GM21423 (cell line): ENCODE results near the gene IRS1.

Experiments
- ATAC-seq: cut with Tn5 transposase; IDR thresholded peaks from one replicate; pipeline ENCODE4 v1.9.1; 2021; ENCODE audit warnings: mild to moderate bottlenecking, moderate library complexity; ENCODE audit not compliant: unreplicated experiment

Gene IRS1

DNA sequence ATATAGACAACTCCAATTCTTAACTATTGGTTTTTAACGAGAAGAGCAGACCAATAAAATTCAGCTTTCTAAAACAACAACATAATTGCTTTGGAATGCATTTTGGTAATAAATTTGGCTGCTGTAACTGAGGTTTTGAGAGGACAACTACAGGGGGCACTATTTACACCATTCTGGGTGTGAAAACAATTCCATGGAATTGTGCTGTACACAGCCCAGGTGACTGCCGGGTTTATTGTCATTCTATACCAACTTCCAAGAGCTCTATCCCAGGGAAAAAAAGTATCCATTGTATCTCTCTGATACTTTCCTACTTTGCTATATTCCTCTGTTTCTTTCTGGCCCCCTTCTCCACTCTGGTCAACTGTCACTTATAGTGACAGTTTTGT, 38.4 kb downstream of the IRS1 start:
- ATAC-seq = no peak

DNA sequence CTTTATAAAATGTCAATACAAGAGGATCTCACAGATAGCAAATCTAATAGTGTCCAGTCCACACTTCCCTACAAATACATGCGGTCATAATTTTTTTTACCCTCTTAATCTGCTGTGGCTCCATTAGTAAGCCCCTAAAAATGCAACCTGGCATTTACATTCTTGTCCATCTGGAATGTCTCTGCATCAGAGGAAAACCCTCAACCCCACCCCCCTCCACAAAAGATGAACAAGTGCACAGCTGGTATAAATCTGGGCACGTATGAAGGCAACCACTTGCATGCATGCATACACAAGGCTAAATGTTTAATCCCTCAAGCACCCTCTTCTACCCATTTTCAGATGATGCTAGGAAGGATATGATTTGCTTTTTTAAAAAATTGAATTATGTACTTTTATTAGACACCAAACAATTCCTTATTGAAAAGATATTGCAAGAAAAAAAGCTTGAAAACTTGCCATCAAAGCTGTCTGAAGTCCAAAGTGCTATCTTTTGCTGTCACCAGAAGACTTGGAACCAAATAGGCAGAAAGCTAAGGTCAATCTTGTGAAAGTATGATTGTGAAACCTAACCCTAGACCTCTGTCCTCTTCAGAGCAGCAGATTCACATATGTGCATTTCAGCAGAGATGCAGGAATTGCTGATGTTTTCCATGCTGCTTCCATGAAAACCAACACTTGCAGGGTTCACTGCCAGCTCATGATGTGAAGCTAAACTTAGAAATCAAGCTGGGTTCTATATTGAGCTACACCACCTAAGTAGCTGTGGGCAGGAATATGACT, 39.0 kb downstream of the IRS1 start:
- no peak for ATAC-seq

DNA sequence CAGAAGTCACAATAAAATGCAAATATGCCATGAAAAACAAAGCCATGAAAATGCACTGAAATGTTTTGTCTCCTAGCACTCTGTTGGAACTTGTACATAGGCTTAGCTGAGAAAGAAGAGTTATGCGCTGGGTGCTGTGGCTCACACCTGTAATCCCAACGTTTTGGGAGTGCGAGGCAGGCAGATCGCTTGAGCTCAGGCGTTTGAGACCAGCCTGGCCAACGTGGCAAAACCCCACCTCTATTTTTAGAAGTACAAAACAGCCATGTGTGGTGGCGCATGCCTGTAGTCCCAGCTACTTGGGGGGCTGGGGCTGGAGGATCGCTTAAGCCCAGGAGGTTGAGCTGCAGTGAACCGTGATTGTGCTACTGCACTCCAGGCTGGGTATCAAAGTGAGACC, 39.9 kb downstream of the IRS1 start:
- no peak for ATAC-seq

DNA sequence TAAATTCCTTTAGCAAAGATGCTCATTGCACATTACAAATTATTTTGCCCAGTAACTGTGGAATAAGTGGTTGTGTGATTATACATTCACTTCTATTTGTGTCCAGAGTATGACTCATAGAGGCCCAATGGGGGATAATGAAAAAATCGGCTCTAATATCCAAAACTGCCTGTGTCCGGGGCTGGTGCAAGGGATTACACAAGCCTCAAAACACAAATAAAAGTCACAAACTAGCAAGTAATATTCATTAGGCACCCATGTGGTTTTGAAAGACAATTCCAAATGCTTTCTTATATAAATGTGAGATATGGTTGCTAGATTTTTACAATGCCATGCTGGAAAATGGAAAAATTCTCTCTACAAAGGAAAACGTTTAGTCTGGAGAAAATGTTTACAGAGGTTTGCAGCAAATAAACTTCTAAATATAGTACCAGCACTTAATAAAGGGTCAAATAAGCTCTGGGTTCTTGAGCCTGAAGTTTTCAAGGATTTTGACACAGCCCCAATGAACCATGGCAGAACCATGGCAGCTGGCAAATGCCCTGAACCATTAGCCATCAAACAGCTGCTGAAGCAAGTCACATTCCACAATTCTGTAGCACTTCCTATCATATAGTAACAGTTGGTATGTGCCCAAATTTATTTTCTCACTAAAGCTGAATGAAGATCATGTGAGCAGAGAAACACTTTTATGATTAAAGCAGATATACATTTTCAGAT, 40.5 kb downstream of the IRS1 start:
- ATAC-seq = no peak

DNA sequence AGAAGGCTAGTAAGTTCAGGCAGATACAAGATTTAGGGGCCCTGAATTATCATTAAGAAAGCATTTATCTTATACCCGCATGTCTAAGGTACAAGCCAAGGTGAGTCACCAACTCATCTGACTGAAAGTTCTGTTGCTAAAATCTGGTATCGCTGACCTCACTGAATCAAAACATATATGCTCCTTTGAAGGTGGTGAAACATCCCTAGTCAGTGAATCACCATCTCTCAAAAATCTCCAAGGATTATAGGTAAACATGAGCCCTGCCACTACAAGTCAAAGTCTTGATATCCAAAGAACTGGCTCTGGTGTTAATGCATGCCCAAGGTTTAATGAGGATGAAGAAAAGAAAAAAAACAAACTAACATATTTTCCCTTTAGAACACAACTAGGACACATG, 43.5 kb downstream of the IRS1 start:
- ATAC-seq = no peak

DNA sequence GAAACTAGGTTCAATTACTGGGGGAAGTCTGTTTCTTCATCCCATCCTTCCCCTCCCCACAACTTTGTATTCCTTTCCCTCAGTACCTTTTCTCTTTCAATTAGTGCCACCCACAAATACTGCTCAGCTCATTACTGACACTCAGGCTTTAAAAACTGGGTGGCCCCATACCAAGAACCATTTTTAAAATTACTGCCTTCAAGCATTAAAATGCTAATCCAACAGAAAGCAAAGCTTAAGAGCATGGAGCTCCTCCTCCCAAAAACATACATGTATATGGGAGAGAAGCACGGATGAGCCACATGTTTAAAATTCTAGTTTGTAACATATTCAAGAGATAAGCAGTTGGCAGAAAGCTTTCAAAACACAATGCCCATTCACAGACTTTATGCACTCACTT, 44.0 kb downstream of the IRS1 start:
- no peak for ATAC-seq

DNA sequence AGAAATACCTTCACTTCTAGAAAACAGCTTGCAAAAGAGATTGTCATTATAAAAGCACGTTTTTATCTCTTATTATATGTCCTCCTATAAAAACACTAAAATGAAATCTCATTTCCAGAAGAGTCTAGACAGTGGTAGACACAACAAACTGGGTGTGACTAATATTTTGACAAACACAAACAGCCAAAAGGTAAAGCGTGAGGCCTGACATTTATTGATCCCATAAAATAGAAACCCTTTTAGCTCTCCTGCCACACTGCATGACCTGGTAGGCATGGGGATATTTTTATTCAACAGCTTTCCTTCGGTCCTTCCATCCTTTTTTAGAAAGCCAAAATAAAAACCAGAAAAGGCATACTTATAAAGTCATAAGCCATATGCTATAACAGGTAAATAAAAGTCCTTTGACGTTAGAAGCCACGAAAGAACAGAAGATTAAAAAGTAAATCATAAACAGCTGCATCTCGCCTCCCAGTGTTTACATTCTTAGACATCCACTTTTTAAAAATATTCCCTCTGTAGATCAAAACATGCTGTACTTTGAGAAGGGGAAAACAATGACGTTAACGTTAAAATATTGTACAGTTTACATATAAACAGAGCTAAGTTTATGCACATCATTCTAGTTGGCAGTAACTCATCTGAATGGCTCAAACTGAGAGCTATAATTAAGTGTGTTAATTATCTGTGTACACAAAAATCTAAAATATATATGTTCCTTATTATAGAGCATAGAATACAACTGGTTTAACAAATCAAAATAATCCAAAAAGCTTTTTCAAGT, 44.6 kb downstream of the IRS1 start:
- ATAC-seq = no peak

DNA sequence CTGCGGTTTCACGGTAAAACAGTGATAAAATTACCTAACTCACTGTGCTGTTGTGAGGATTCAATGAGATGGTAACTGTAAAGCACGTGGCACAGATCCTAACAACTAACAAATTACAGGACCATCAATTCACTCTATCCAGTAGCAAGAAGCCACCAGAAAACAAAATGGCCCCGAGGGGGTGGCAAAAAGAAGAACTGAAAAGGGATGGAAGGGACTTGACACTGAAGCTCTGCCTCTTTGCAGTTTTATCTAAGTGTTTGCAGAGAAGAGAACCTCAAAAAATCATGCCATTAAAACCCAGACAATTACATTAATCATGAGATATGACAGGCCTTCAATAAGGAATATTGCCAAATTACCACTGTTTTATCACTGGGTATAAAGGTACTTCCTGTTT, 46.7 kb downstream of the IRS1 start:
- ATAC-seq = no peak

DNA sequence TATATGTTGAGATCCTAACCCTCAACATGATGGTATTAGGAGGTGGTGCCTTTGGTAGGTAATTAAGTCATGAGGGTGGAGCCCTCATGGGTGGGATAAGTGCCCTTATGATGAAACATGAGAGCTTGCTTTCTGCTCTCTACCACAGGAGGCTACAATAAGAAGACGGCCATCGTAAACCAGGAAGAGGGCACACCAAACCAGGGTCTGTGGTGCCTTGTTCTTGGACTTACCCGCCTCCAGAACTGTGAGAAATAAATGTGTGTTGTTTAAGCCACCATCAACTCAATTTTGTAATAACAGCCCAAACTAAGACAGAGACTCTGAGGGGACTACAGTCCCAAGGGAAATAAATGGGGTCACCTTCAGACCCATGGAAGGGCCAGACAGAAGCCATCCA, 52.3 kb downstream of the IRS1 start:
- ATAC-seq = no peak

DNA sequence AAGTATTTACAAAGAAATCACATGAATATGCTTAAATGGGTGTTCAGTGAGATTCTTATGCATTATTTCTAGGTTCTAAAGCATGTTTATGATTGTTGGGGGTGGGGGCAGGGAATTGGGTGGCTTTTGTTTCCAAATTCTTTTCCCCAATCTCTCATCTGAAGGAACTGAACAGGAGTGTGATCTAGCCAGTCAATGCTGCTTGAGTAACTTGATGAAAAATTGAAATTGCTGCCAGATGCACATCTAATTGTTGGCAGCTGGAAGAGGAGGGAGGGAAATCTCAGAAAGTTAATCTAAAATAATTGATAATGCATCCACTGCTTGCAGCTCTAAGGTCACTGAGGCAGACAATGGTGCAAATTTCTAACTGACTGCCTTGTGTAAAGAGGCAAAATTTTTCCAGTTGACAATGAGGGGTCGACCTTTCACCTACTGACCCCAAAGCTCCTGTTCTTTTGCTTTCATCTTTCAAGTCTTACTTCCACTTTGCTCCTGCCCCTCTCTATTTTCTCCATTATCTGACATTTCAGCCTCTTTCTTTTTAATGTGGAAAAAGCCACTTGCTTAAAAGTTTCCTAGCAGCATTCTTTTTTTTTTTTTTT, 53.3 kb downstream of the IRS1 start:
- no peak for ATAC-seq

DNA sequence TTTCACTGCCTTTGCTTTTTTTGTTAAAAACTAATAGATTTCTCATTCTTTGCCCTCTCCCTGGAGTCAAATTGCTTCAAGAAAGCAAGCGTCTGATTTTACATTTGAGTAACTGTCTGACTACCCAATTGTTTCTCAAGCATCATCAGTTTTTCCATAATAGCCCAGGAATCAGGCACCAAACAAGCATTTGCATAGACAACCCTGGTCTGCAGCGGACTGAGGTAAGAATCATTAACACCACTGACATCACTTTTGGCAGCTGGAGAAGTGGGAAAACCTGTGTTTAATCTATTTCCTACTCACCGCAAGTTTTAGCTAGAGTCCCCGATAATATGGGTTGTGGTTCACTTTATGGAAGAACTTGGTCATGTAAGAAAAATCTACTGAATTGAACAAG, 55.7 kb downstream of the IRS1 start:
- no peak for ATAC-seq

DNA sequence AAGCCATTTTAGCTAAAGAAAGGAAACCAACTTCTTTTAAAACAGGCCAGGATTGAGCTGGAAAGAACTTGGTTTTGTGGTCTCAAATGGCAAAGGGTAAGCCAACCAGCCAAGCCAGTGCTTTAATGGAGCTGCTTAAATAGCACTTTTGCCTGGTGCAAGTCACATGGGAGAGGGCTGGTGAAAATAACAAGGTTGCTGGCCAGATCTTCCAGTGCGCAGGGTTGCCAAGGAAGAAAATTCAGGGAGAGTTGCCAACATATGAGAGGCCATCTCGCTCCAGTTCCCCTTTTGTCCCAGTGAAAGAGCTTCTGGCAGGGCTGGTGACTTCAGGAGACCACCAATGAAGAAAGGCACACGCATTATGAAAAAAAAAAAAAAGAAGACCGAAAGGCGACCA, 57.3 kb downstream of the IRS1 start:
- no peak for ATAC-seq

DNA sequence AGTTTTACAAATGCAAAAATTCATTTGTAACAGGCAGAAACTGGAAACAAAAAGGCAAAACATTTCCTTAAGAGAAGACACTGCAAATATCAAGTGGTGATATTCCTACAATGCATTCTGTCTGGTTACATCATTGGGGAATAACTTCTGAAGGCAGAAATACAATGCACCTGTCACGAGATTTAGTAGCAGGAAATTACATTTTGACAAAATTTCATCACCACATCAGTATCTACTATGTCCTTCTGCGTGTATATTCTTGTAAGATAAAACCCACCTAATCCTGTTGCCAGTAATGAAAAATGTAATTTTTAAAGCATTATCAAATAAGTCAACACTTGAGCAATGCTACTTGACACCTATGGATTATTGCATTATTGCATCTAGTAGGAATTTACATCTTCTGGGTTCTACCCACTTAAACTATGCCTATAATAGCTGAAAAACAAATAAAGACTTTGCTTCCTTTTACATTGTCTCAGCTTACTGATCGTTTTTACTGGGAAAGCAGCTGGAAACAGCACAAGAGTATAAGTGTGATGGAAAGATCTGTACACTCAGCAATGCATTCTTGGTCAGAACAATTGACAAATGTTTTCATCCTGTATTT, 59.5 kb downstream of the IRS1 start:
- ATAC-seq = no peak

DNA sequence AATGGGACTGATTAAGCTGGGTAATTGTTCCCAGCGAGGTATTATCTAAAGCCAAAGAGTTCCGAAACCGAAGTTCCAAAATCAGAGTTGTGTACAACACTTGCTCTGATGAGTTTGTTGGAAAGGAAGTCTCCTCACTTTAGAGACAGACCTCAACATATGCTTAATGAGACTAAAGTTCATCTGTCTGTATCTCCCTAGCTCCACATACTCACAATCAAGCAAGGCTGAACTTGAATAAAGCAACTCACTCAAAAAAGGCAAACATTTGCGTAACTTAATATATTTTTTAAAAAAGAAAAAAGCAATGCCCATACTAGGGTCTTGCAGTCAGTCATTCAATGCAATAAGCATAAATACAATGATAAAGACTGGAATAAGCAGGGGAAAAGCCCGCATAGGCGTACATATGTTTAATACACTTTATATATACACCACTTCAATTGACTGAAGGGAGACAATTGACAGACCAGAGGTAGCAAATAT, 60.0 kb downstream of the IRS1 start:
- no peak for ATAC-seq

DNA sequence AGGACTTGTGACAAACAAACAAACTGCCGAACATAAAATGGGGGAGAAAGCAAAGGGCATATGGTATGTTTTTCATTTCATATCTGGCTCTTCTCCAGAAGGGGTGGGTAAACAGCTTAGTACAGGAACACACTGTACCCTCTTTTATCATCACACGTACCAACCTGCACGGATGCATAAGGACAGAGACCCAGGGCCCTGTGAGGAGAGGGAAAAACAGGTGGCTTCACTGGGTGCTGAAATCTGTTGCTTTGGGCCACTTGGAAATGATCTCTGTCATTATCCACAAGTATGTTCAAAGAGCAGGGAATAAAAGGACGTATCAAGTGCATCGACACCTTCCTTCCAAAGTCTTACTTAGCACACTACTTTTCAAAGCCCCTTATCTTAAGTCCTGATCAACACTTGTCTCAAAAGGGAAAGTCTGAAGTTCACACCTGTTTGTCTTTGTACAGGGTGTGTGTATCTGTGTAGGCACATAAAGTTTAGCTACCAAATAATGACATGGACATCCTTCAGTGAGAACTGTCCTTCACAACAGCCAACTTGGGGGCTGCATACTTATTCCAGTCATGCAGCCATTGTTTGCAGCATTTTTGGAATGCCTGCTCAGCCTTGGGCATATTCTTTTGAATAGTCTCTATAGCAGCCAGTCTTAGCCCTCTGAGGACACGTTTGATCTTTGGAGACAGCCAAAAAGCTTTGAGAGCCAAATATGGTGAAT, 60.6 kb downstream of the IRS1 start:
- ATAC-seq = no peak

DNA sequence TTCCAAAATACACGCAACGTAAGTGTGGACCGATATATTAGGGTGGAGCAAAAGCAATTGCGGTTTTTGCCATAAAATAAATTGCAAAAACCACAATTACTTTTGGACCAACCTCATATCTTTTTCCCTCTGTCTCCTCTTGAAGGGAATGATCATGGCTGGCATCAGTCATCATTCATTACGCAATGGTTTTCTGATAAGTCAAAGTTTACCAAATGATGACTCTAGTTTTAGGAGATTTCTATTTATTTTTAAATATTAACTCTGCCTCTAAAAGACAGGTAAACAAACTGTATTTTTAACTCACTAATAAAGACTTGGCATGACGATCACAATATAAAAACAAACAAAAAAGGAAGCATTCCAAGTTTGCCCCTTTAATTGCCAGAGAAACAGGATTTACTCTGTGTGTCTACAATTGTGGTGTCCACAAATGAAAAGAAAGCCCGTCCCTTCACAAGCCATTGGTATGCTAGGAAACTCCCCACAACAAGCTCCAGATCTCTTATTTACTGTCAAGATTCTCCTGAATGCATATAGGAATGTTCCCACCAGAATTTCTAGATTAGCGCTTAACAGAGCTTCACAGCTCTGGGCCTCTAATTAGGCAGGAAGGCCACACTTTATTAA, 61.3 kb downstream of the IRS1 start:
- no peak for ATAC-seq

DNA sequence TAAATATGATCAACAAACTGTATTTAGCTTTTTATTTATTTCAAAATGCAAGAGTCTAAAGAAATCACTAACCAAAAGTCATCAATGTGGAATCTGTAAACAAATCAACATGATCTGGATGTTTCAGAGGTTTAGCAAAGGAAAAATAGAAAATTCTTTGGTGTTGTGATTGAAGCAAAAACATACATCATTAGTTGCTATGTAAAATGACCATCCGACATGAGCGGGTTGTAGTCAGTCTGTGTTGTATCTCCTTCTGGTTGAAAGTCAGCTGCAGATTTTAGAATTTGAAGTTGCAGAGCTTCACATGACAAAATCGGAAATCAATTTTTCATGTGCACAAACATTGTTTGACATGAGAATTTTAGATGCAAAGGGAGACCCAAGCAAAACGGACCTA, 63.2 kb downstream of the IRS1 start:
- no peak for ATAC-seq

DNA sequence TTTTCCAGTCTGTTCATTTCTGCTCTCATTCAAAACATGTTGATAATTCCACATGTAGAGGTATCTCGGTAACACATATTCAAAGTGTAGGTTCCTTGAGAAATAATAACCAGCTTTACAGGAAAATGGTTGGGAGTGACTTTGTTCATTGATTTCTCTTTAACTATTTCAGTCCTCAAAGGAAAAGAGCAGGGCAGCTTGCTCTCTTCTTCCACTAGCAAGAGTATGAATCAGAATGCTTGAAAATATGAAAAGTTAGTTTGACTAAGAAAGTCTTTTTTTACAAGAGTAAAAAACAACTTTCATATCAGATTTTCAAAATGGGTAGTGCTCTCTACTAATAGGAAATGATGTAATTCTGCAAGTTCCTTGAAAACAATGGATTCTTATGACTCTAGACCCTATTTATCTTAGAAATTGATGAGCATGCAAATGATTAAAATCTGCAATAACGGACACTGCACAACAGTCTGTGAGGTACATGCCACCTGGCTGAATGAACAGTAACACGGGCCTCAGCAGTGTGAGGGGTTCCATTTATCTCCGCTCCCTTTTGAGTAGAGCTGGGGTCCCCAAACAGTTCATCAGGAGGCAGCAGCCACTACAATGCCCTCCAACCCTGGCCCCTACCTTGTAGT, 65.6 kb downstream of the IRS1 start:
- ATAC-seq = no peak

DNA sequence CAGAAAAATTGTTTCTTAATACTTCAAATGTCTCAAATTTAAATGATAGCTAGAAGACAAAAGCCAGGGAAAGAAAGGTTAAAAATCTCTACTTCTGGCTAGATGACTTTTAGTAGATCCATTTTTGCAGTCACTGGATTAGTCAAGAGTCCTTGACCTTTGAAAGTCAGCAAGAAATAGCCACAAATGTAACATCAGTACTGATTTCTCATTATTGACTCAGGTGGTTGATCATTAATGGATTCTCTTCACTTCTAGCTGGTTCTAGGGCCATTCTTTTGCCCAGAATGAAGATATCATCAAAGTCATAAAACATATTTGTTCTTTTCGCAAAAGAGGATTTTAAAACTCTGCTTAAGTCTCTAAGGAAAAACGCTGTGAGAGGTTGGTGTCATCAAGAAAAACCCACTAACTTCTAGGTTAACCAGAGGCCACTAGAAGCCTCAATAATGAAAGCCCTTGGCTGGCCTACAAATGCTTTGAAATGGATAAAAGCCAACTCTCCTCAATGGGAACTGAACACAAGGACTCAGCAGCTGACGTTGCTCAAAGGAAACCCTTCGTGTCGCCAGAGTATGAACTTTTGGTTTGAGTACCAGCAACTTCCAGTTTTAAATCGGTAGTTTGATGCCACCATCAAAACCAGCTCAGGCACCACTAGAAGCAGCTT, 66.3 kb downstream of the IRS1 start:
- no peak for ATAC-seq
